ENCODE measurements around the gene FIGN.

- TF ChIP-seq CTCF (IDR thresholded peaks at IDR 0.05; ENCODE audit: low read length) = no peak
- TF ChIP-seq EZH2 (IDR thresholded peaks at IDR 0.05; ENCODE audit: borderline replicate concordance, low read length) = no peak
Observed at GRCh38 chr2:163571423-163572102, 164.2 kb downstream of the FIGN start.
